T-helper 17 cell (primary cell): ENCODE measurements around the gene IFNL3. TPM values are rescaled to one million over a fixed set of nuclear protein-coding genes. Genes with fewer than 3 reads are reported as not detected.

Experiments used
- ATAC-seq: fragments of 150-1000 bp; cut with Tn5 transposase; 2 replicates; pipeline ENCODE4 v1.10.0; 2021; ENCODE audit warnings: mild to moderate bottlenecking, moderate library complexity
- DNase-seq, 3 donors: peaks; one replicate each; pipeline versions ENCODE4 v3.0.0 to v3.0.0-alpha.2; 2020 to 2021
- H3K9me3 ChIP-seq: one replicate; pipeline ENCODE4 v1.7.0; 2013; ENCODE audit warnings: low read length, mild to moderate bottlenecking; ENCODE audit not compliant: control insufficient read depth, poor library complexity, severe bottlenecking
- H3K27ac Mint-ChIP-seq: one replicate; pipeline ENCODE4 v1.8.0; 2022; ENCODE audit warnings: mild to moderate bottlenecking, moderate library complexity, mixed read lengths
- H3K27me3 Mint-ChIP-seq: one replicate; pipeline ENCODE4 v1.8.0; 2022; ENCODE audit warnings: mixed read lengths
- H3K36me3 Mint-ChIP-seq: one replicate; pipeline ENCODE4 v1.8.0; 2022; ENCODE audit warnings: low read depth, mixed read lengths
- H3K4me1 Mint-ChIP-seq: one replicate; pipeline ENCODE4 v1.8.0; 2022; ENCODE audit warnings: mild to moderate bottlenecking, mixed read lengths
- H3K4me3 Mint-ChIP-seq: one replicate; pipeline ENCODE4 v1.8.0; 2022; ENCODE audit warnings: mild to moderate bottlenecking, moderate library complexity, mixed read lengths
- total RNA-seq, 4 donors: library from RNA in 2 of 4; stranded (reverse) in 2 of 4; gene quantifications; one replicate each; pipeline ENCODE4 v1.2.3 and lab custom pipeline; 2022 to 2026

The IFNL3 gene
- total RNA-seq, 2 donors from 2014 or later = not detected

- peaks cover 39% of the 10 kb centered on the region for H3K27me3 Mint-ChIP-seq
- ATAC-seq (no peak), DNase-seq (no peak)
- H3K4me3 Mint-ChIP-seq = no peak overlapping the region
- H3K27ac Mint-ChIP-seq = no peak overlapping the region
- no peaks in the 10 kb centered on the region for H3K9me3 ChIP-seq
- peaks cover 6% of the 10 kb centered on the region for H3K4me1 Mint-ChIP-seq
- H3K36me3 Mint-ChIP-seq = peaks cover 11% of the 10 kb centered on the region
Observed at GRCh38 chr19:39264306-39265290, 19.8 kb upstream of the IFNL3 start.

GRCh38 chr19:39263912-39264305, 19.1 kb upstream of the IFNL3 start:
- peak overlapping the region; percentile 52 for H3K4me3 Mint-ChIP-seq

GRCh38 chr19:39262496-39262895, 17.7 kb upstream of the IFNL3 start:
- H3K27ac Mint-ChIP-seq = no peak overlapping the region
- no peak overlapping the region for H3K4me3 Mint-ChIP-seq
- H3K36me3 Mint-ChIP-seq = peaks cover 11% of the 10 kb centered on the region

More at GRCh38 chr19:39263912-39264305, 19.1 kb upstream of the IFNL3 start:
- ATAC-seq = no peak
- DNase-seq = no peak
- no peaks in the 10 kb centered on the region for H3K9me3 ChIP-seq
- peaks cover 11% of the 10 kb centered on the region for H3K36me3 Mint-ChIP-seq
- peaks cover 35% of the 10 kb centered on the region for H3K27me3 Mint-ChIP-seq
- H3K27ac Mint-ChIP-seq = no peak overlapping the region
- H3K4me1 Mint-ChIP-seq = peaks cover 6% of the 10 kb centered on the region

GRCh38 chr19:39261704-39262103, 16.9 kb upstream of the IFNL3 start:
- ATAC-seq (no peak), DNase-seq (no peak)
- H3K4me1 Mint-ChIP-seq = peaks cover 13% of the 10 kb centered on the region
- H3K27ac Mint-ChIP-seq = no peak overlapping the region
- H3K36me3 Mint-ChIP-seq = peaks cover 11% of the 10 kb centered on the region
- no peaks in the 10 kb centered on the region for H3K9me3 ChIP-seq
- H3K27me3 Mint-ChIP-seq = peaks cover 39% of the 10 kb centered on the region
- no peak overlapping the region for H3K4me3 Mint-ChIP-seq

More at GRCh38 chr19:39262496-39262895, 17.7 kb upstream of the IFNL3 start:
- H3K4me1 Mint-ChIP-seq = peaks cover 13% of the 10 kb centered on the region
- DNase-seq (no peak), ATAC-seq (no peak)
- H3K9me3 ChIP-seq = no peaks in the 10 kb centered on the region
- H3K27me3 Mint-ChIP-seq = peaks cover 39% of the 10 kb centered on the region

GRCh38 chr19:39257227-39257626, 12.4 kb upstream of the IFNL3 start:
- no peaks in the 10 kb centered on the region for H3K9me3 ChIP-seq
- no peak overlapping the region for H3K27ac Mint-ChIP-seq
- ATAC-seq (no peak), DNase-seq (no peak)
- H3K4me1 Mint-ChIP-seq = peaks cover 11% of the 10 kb centered on the region
- peaks cover 2% of the 10 kb centered on the region for H3K36me3 Mint-ChIP-seq
- peaks cover 28% of the 10 kb centered on the region for H3K27me3 Mint-ChIP-seq
- no peak overlapping the region for H3K4me3 Mint-ChIP-seq

GRCh38 chr19:39254531-39255345, 9.9 kb upstream of the IFNL3 start:
- Mint-ChIP-seq H3K27ac (no peak overlapping the region), H3K27me3 (peaks cover 20% of the 10 kb centered on the region), H3K4me1 (peaks cover 16% of the 10 kb centered on the region), H3K4me3 (no peak overlapping the region), H3K36me3 (no peaks in the 10 kb centered on the region)
- DNase-seq (no peak), ATAC-seq (no peak)
- H3K9me3 ChIP-seq = no peaks in the 10 kb centered on the region

GRCh38 chr19:39253374-39254149, 8.8 kb upstream of the IFNL3 start:
- H3K4me3 Mint-ChIP-seq = no peak overlapping the region
- H3K36me3 Mint-ChIP-seq = no peaks in the 10 kb centered on the region
- peak overlapping the region; percentile 67 for H3K27ac Mint-ChIP-seq
- no peaks in the 10 kb centered on the region for H3K9me3 ChIP-seq
- ATAC-seq (no peak), DNase-seq (no peak)
- H3K4me1 Mint-ChIP-seq = peaks cover 16% of the 10 kb centered on the region
- peaks cover 20% of the 10 kb centered on the region for H3K27me3 Mint-ChIP-seq

GRCh38 chr19:39252458-39252857, 7.7 kb upstream of the IFNL3 start:
- Mint-ChIP-seq H3K36me3 (no peaks in the 10 kb centered on the region), H3K27me3 (peaks cover 14% of the 10 kb centered on the region), H3K4me1 (peaks cover 10% of the 10 kb centered on the region), H3K27ac (peak overlapping the region; percentile 67), H3K4me3 (no peak overlapping the region)
- ATAC-seq (no peak), DNase-seq (no peak)
- no peaks in the 10 kb centered on the region for H3K9me3 ChIP-seq

GRCh38 chr19:39251846-39252245, 7.0 kb upstream of the IFNL3 start:
- ATAC-seq (no peak), DNase-seq (no peak)
- H3K27ac Mint-ChIP-seq = peak overlapping the region; percentile 67
- H3K4me1 Mint-ChIP-seq = peaks cover 13% of the 10 kb centered on the region
- no peaks in the 10 kb centered on the region for H3K9me3 ChIP-seq
- no peak overlapping the region for H3K4me3 Mint-ChIP-seq
- H3K36me3 Mint-ChIP-seq = no peaks in the 10 kb centered on the region
- peaks cover 14% of the 10 kb centered on the region for H3K27me3 Mint-ChIP-seq

GRCh38 chr19:39251081-39251480, 6.3 kb upstream of the IFNL3 start:
- H3K4me3 Mint-ChIP-seq = no peak overlapping the region
- DNase-seq (no peak), ATAC-seq (no peak)
- H3K36me3 Mint-ChIP-seq = no peaks in the 10 kb centered on the region
- no peaks in the 10 kb centered on the region for H3K9me3 ChIP-seq
- no peak overlapping the region for H3K27ac Mint-ChIP-seq
- H3K4me1 Mint-ChIP-seq = peaks cover 13% of the 10 kb centered on the region
- H3K27me3 Mint-ChIP-seq = peaks cover 14% of the 10 kb centered on the region

- peaks cover 16% of the 10 kb centered on the region for H3K4me1 Mint-ChIP-seq
- H3K4me3 Mint-ChIP-seq = peak within 1 kb of the TSS; percentile 31
- no peaks in the 10 kb centered on the region for H3K36me3 Mint-ChIP-seq
- H3K27me3 Mint-ChIP-seq = peaks cover 16% of the 10 kb centered on the region
- ATAC-seq (no peak), DNase-seq (no peak)
- no peak within 1 kb of the TSS for H3K27ac Mint-ChIP-seq
- no peaks in the 10 kb centered on the region for H3K9me3 ChIP-seq
Observed at GRCh38 chr19:39248806-39249205, 4.0 kb upstream of the IFNL3 start, which contains the start of gene IFNL4. Gene IFNL4, minus strand, starts transcription at chr19:39248856.

GRCh38 chr19:39247701-39248664, 3.2 kb upstream of the IFNL3 start:
- Mint-ChIP-seq H3K36me3 (no peaks in the 10 kb centered on the region), H3K4me3 (no peak overlapping the region), H3K27me3 (peaks cover 8% of the 10 kb centered on the region), H3K4me1 (peaks cover 16% of the 10 kb centered on the region), H3K27ac (no peak overlapping the region)
- peak; percentile 65 for ATAC-seq
- no peak for DNase-seq
- no peaks in the 10 kb centered on the region for H3K9me3 ChIP-seq
